ENCODE results near the gene SERPINI1. TPM values are rescaled to one million over a fixed set of nuclear protein-coding genes. Genes with fewer than 3 reads are reported as not detected.

Gene SERPINI1
- total RNA-seq, 6 experiments from 2014 or later, result 2.2 to 6.2 (median 2.6) TPM

DNA sequence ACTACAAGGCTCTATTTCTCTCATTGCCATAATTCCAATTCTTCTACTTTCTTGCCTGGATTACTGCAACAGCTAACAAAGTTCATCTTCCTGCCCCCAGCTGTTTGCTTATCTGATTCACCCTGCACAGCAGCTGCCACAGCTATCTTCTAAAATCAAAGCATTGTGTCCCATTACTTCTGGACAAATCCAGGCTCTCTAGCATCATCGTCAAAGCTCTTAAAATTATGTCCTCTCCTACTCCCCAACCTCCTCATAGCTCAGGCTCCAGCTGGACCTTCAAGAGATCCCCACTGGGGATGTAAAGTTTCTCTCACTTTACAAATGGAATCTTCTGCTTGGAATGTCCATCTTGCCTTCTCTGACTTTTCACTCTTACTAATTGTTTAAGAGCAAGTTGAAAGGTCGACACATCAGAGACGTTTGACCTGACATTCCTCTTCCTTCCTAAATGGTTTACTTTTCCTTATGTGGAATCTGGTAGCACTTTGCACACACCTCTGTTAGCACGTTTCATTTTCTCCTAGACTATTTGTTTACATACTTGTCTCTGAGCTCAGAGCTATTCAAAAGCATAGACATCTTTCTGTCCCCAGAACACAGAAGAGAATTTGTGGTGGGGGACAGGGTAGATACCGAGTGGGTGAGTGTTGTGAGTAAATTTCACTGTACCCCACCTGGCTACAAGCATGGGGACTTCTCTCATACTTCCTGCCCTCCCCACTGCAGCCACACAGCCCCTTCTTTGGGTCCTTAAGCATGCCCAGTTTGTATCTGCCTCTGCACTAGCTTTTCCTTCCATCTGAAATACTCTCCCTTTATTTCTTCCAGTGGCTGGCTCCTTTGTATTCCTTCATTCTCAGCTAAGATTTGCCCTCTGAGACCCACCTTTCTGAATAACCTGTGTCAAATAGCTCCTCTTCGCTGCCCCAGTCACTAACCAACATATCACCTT, 77.9 kb downstream of the SERPINI1 start:
- H3K27me3 Mint-ChIP-seq (ENCODE audit: insufficient read depth), result no peaks in the 10 kb centered on the region
- DNase-seq, result no peak
- H3K9me3 Mint-ChIP-seq, result peaks cover 8% of the 10 kb centered on the region; the same call in 1 of the 2 replicates
- no peak overlapping the region for H3K27ac Mint-ChIP-seq
- H3K36me3 Mint-ChIP-seq (ENCODE audit: low read depth), result no peaks in the 10 kb centered on the region
- H3K4me1 Mint-ChIP-seq (ENCODE audit: low read depth), result no peaks in the 10 kb centered on the region
- H3K4me3 Mint-ChIP-seq, result no peak overlapping the region
- no peak for TF ChIP-seq CTCF (IDR thresholded peaks at IDR 0.05)

- DNase-seq, result peak; percentile 15
- no peaks in the 10 kb centered on the region for H3K27me3 Mint-ChIP-seq (ENCODE audit: insufficient read depth)
- no peaks in the 10 kb centered on the region for H3K36me3 Mint-ChIP-seq (ENCODE audit: low read depth)
- no peak overlapping the region for H3K27ac Mint-ChIP-seq
- no peak overlapping the region for H3K4me3 Mint-ChIP-seq
- H3K9me3 Mint-ChIP-seq, result peaks cover 8% of the 10 kb centered on the region; the same call in 1 of the 2 replicates
- H3K4me1 Mint-ChIP-seq (ENCODE audit: low read depth), result no peaks in the 10 kb centered on the region
- no peak for TF ChIP-seq CTCF (IDR thresholded peaks at IDR 0.05)
Measured at GRCh38 chr3:167814441-167814951, 79.0 kb downstream of the SERPINI1 start.

DNA sequence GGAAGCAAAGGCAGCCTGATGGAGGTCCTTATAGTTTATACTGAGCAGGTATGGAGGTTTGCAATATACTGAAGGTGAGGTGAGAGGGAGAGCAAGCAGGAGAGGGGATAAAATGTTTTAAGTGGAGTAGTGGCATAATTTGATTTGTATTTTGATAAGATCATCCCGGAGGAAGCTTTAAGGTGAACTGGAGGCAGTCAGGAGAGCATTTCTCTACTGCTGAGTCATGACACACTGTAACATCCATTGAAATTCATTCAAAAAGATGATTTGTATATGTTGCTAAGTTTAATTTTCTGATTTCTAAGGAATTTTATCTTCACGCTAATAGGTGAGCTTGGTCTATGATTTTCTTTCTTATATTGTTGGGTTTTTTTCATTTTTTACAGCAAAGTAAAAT, 81.4 kb downstream of the SERPINI1 start:
- peaks cover 18% of the 10 kb centered on the region; the same call in 1 of the 2 replicates for H3K9me3 Mint-ChIP-seq
- H3K27ac Mint-ChIP-seq, result no peak overlapping the region
- H3K4me3 Mint-ChIP-seq, result no peak overlapping the region
- TF ChIP-seq CTCF (IDR thresholded peaks at IDR 0.05), result no peak
- no peaks in the 10 kb centered on the region for H3K4me1 Mint-ChIP-seq (ENCODE audit: low read depth)
- no peak for DNase-seq
- no peaks in the 10 kb centered on the region for H3K36me3 Mint-ChIP-seq (ENCODE audit: low read depth)
- no peaks in the 10 kb centered on the region for H3K27me3 Mint-ChIP-seq (ENCODE audit: insufficient read depth)

DNA sequence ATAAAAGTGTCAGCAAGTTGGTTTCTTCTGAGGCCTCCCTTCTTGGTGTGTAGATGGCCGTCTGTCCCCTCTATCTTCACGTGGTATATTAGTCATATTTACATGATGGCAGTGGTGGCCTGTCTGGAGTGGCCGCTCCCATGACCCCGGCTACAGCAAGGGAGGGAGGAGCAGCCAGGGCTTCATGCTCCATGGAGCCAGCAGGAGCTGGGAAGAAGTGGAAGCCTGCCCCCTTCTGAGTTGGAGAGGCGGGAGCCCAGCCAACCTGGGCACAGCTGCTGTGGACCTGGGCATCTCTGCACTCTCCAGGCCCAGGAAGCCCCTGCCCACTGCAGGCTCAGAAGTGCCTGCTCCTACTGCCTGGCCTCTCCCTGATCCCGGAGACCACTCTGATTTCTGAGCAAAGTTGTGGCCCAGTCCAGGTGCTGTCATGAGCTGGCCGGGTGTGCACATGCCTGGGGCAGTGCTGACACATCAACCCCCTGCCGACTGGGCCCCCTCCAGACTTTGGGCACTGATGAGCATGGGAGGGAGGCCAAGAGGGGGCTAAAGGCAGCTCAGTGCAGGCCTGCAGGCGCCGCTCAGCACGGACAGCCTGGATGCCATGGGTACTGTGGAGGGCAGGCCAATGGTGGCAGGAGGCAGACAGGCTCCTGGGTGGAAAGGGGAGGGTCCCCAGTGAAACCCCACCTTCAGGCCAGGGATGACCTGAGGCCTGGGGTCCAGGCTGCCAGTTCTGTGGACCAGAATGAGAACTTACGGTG, 84.8 kb downstream of the SERPINI1 start:
- no peak for TF ChIP-seq CTCF (IDR thresholded peaks at IDR 0.05)
- Mint-ChIP-seq H3K27me3 (ENCODE audit: insufficient read depth) (no peaks in the 10 kb centered on the region), H3K36me3 (ENCODE audit: low read depth) (no peaks in the 10 kb centered on the region), H3K4me1 (ENCODE audit: low read depth) (no peaks in the 10 kb centered on the region), H3K27ac (no peak overlapping the region), H3K9me3 (peaks cover 18% of the 10 kb centered on the region; the same call in 1 of the 2 replicates), H3K4me3 (no peak overlapping the region)
- no peak for DNase-seq

- no peak overlapping the region for H3K27ac Mint-ChIP-seq
Measured at GRCh38 chr3:167821248-167821805, 85.8 kb downstream of the SERPINI1 start.

More at GRCh38 chr3:167821248-167821805, 85.8 kb downstream of the SERPINI1 start:
- DNase-seq, result no peak
- Mint-ChIP-seq H3K9me3 (peaks cover 18% of the 10 kb centered on the region; the same call in 1 of the 2 replicates), H3K4me1 (ENCODE audit: low read depth) (no peaks in the 10 kb centered on the region), H3K27me3 (ENCODE audit: insufficient read depth) (no peaks in the 10 kb centered on the region), H3K4me3 (no peak overlapping the region), H3K36me3 (ENCODE audit: low read depth) (no peaks in the 10 kb centered on the region)
- no peak for TF ChIP-seq CTCF (IDR thresholded peaks at IDR 0.05)

Data from HFFc6 (cell line).